ENCODE data around the gene TSPAN9.

- TF ChIP-seq EP300 (IDR thresholded peaks at IDR 0.05) (no peak), CTCF (IDR thresholded peaks at IDR 0.05) (no peak), POLR2A (IDR thresholded peaks at IDR 0.05) (no peak), POLR2AphosphoS5 (IDR thresholded peaks at IDR 0.05) (no peak)
Observed at GRCh38 chr12:3092764-3093163, 15.6 kb downstream of the TSPAN9 start.
